ENCODE measurements around the gene TFDP1.

DNA sequence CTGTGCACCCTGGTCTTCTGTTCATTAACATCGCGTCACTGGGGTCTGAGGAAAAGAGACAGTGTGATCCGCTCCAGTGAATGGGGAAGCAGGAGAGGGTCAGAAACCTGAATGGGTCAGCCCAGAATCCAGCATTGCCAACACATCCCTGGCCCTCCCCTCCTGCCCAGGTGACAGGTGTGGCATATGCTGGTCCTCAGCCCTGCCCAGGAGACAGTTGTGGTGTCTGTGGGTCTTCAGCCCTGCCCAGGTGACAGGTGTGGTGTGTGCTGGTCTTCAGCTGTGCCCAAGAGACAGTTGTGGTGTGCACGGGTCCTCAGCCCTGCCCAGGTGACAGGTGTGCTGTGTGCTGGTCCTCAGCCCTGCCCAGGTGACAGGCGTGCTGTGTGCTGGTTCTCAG, 8.0 kb downstream of the TFDP1 start:
- TF ChIP-seq, protein P1, sequence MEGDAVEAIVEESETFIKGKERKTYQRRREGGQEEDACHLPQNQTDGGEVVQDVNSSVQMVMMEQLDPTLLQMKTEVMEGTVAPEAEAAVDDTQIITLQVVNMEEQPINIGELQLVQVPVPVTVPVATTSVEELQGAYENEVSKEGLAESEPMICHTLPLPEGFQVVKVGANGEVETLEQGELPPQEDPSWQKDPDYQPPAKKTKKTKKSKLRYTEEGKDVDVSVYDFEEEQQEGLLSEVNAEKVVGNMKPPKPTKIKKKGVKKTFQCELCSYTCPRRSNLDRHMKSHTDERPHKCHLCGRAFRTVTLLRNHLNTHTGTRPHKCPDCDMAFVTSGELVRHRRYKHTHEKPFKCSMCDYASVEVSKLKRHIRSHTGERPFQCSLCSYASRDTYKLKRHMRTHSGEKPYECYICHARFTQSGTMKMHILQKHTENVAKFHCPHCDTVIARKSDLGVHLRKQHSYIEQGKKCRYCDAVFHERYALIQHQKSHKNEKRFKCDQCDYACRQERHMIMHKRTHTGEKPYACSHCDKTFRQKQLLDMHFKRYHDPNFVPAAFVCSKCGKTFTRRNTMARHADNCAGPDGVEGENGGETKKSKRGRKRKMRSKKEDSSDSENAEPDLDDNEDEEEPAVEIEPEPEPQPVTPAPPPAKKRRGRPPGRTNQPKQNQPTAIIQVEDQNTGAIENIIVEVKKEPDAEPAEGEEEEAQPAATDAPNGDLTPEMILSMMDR (IDR thresholded peaks at IDR 0.05; ENCODE audit: borderline replicate concordance, extremely low read depth, low read length, poor library complexity, severe bottlenecking): no peak
- TF ChIP-seq EZH2 (IDR thresholded peaks at IDR 0.05; ENCODE audit: borderline replicate concordance, low read depth, low read length, severe bottlenecking): no peak
